IPS-20b (cell line): Measurements from ENCODE around the gene ARL4A.
"Not testable (repeated sequence)": the region's sequence is repeated elsewhere in the genome, so short reads cannot be mapped to it uniquely, and the experiment has no call there.

ENCODE experiments used
- H3K27ac ChIP-seq: one replicate; pipeline ENCODE4 v1.5.1; 2013; ENCODE audit warnings: low read length
- H3K27me3 ChIP-seq: 2 replicates; pipeline ENCODE4 v1.6.1; 2013; ENCODE audit warnings: mild to moderate bottlenecking, low read length, inconsistent platforms; ENCODE audit not compliant: insufficient read depth
- H3K36me3 ChIP-seq: 2 replicates; pipeline ENCODE4 v1.6.1; 2013; ENCODE audit warnings: low read depth, mild to moderate bottlenecking, inconsistent platforms, low read length, moderate library complexity; ENCODE audit not compliant: insufficient read depth
- H3K4me1 ChIP-seq: 2 replicates; pipeline ENCODE4 v1.6.1; 2013; ENCODE audit warnings: mild to moderate bottlenecking, control low read depth, inconsistent platforms, low read length, moderate library complexity; ENCODE audit not compliant: insufficient read depth
- H3K4me3 ChIP-seq: 2 replicates; pipeline ENCODE4 v1.5.1; 2013; ENCODE audit warnings: mild to moderate bottlenecking, low read length, inconsistent platforms
- H3K9ac ChIP-seq: 2 replicates; pipeline ENCODE4 v1.6.1; 2013; ENCODE audit warnings: low read depth, mild to moderate bottlenecking, inconsistent platforms, low read length, moderate library complexity
- H3K9me3 ChIP-seq: 2 replicates; pipeline ENCODE4 v1.6.1; 2013; ENCODE audit warnings: mild to moderate bottlenecking, low read depth, low read length, inconsistent platforms; ENCODE audit not compliant: insufficient read depth

ARL4A gene

GRCh38 chr7:12690041-12690878 lies 2.8 kb downstream of the ARL4A start:
- Histone ChIP-seq H3K27ac (no peak overlapping the region), H3K9ac (peak overlapping the region; percentile 52), H3K4me3 (peak overlapping the region; percentile 69)

GRCh38 chr7:12691388-12691787 lies 4.0 kb downstream of the ARL4A start:
- H3K27ac ChIP-seq, H3K27me3 ChIP-seq, H3K4me3 ChIP-seq, H3K9me3 ChIP-seq, H3K9ac ChIP-seq, H3K4me1 ChIP-seq, H3K36me3 ChIP-seq: not testable (repeated sequence)

More at GRCh38 chr7:12690041-12690878, 2.8 kb downstream of the ARL4A start:
- Histone ChIP-seq H3K27me3 (no peaks in the 10 kb centered on the region), H3K36me3 (no peaks in the 10 kb centered on the region), H3K4me1 (peaks cover 14% of the 10 kb centered on the region; the same call in 1 of the 2 replicates), H3K9me3 (no peaks in the 10 kb centered on the region)

DNA sequence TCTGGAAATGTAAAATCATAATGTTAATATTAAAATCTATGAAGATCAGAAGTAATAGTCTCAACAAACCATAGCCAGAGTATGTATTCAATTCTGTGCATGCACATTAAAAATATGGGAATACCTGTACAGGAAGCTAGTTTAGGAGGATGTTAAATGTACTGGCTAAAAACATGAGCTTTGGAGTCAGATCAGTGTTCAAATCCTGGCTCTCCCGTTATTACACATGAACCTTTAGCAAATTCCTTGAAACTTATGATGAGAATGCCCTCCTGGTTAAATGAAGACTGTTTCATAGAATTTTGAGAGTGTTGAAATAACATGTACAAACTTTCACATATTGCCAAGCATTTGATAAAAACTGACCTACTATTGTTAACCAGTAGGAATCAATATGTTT lies 4.6 kb downstream of the ARL4A start:
- Histone ChIP-seq H3K9ac (no peak overlapping the region), H3K27ac (no peak overlapping the region), H3K27me3 (no peaks in the 10 kb centered on the region), H3K36me3 (no peaks in the 10 kb centered on the region), H3K9me3 (no peaks in the 10 kb centered on the region), H3K4me3 (no peak overlapping the region), H3K4me1 (peaks cover 10% of the 10 kb centered on the region; the same call in 1 of the 2 replicates)

GRCh38 chr7:12692479-12693259 lies 5.2 kb downstream of the ARL4A start:
- Histone ChIP-seq H3K9ac (no peak overlapping the region), H3K27ac (no peak overlapping the region)

GRCh38 chr7:12694817-12695216 lies 7.4 kb downstream of the ARL4A start:
- Histone ChIP-seq H3K9ac (no peak overlapping the region), H3K4me1 (peaks cover 3% of the 10 kb centered on the region; the same call in 1 of the 2 replicates), H3K27ac (no peak overlapping the region), H3K4me3 (no peak overlapping the region), H3K9me3 (no peaks in the 10 kb centered on the region), H3K27me3 (no peaks in the 10 kb centered on the region), H3K36me3 (no peaks in the 10 kb centered on the region)

More at GRCh38 chr7:12692479-12693259, 5.2 kb downstream of the ARL4A start:
- H3K9me3 ChIP-seq = no peaks in the 10 kb centered on the region
- H3K4me1 ChIP-seq = peaks cover 10% of the 10 kb centered on the region; the same call in 1 of the 2 replicates
- no peak overlapping the region for H3K4me3 ChIP-seq
- no peaks in the 10 kb centered on the region for H3K36me3 ChIP-seq
- H3K27me3 ChIP-seq = no peaks in the 10 kb centered on the region

DNA sequence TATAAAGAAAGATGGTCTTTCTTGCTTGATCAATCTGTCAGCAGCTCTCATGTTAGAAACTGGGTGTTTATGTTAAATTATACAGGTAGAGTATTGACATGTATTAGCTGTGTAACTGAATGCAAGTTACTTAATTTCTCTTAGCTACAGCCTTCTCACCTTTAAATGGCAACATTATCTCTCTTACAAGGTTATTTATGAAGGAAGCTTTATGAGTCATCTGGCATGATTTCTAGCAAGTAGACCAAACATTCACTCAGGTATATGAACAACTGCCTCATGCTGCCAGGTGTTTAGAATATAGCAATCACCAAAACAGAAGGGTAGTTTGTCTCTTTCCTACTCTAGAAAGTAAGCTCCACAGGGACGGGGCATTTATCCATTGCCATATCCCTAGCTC lies 8.5 kb downstream of the ARL4A start:
- Histone ChIP-seq H3K27me3 (no peaks in the 10 kb centered on the region), H3K9me3 (peaks cover 3% of the 10 kb centered on the region; the same call in 1 of the 2 replicates), H3K4me1 (no peaks in the 10 kb centered on the region), H3K27ac (no peak overlapping the region), H3K9ac (no peak overlapping the region), H3K36me3 (no peaks in the 10 kb centered on the region; the same call in 1 of the 2 replicates), H3K4me3 (no peak overlapping the region)

- Histone ChIP-seq H3K4me3 (no peak overlapping the region), H3K9ac (no peak overlapping the region), H3K27ac (no peak overlapping the region), H3K27me3 (no peaks in the 10 kb centered on the region), H3K4me1 (no peaks in the 10 kb centered on the region), H3K36me3 (no peaks in the 10 kb centered on the region; the same call in 1 of the 2 replicates), H3K9me3 (peaks cover 14% of the 10 kb centered on the region; the same call in 1 of the 2 replicates)
Measured at GRCh38 chr7:12699299-12699698, 11.9 kb downstream of the ARL4A start.

DNA sequence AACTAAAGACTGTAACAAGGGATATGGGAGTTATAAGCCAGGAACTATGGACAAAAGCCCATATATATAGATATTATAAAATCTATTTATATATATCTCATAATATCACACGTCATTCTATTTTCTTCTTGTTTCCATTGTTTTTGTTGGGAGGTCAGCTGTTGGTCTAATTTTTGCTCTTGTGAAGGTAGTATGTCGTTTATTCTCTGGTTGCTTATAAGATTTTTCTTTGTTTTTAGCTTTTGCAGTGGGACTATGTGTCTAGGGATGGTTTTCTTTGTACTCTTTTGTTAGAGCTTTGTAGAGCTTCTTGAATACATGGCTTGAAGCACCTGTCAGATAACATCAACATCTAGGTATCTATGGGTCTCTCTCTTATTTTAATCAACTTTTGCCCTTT lies 14.0 kb downstream of the ARL4A start:
- Histone ChIP-seq H3K27ac (no peak overlapping the region), H3K36me3 (no peaks in the 10 kb centered on the region; the same call in 1 of the 2 replicates), H3K4me3 (no peak overlapping the region), H3K9ac (no peak overlapping the region), H3K4me1 (no peaks in the 10 kb centered on the region), H3K9me3 (peaks cover 14% of the 10 kb centered on the region; the same call in 1 of the 2 replicates), H3K27me3 (no peaks in the 10 kb centered on the region)

GRCh38 chr7:12703881-12704280 lies 16.4 kb downstream of the ARL4A start:
- no peaks in the 10 kb centered on the region for H3K4me1 ChIP-seq
- peaks cover 14% of the 10 kb centered on the region; the same call in 1 of the 2 replicates for H3K9me3 ChIP-seq
- H3K4me3 ChIP-seq = no peak overlapping the region
- no peak overlapping the region for H3K27ac ChIP-seq
- H3K36me3 ChIP-seq = no peaks in the 10 kb centered on the region; the same call in 1 of the 2 replicates
- H3K27me3 ChIP-seq = no peaks in the 10 kb centered on the region
- no peak overlapping the region for H3K9ac ChIP-seq

DNA sequence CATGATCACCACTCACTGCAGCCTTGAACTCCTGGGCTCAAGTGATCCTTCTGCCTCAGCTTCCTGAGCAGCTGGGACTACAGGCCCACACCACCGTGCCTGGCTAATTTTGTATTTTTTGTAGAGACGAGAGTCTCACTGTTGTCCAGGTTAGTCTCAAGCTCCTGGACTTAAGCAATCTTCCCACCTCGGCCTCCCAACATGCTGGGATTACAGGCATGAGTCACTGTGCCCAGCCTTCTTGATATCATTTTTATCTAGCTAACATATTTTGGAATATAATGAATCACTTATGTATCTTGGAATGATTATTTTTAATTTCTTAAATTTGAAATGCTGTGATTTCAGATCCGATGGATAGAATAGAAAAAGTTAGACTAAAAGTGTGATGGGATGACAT lies 18.4 kb downstream of the ARL4A start:
- Histone ChIP-seq H3K9me3 (peaks cover 13% of the 10 kb centered on the region; the same call in 1 of the 2 replicates), H3K27me3 (no peaks in the 10 kb centered on the region), H3K27ac (no peak overlapping the region), H3K36me3 (no peaks in the 10 kb centered on the region; the same call in 1 of the 2 replicates), H3K9ac (no peak overlapping the region), H3K4me3 (no peak overlapping the region), H3K4me1 (no peaks in the 10 kb centered on the region)

GRCh38 chr7:12706900-12707536 lies 19.6 kb downstream of the ARL4A start:
- Histone ChIP-seq H3K9ac (no peak overlapping the region), H3K27ac (no peak overlapping the region), H3K4me3 (no peak overlapping the region), H3K27me3 (no peaks in the 10 kb centered on the region), H3K4me1 (peaks cover under 1% of the 10 kb centered on the region; the same call in 1 of the 2 replicates), H3K9me3 (peaks cover 3% of the 10 kb centered on the region; the same call in 1 of the 2 replicates), H3K36me3 (no peaks in the 10 kb centered on the region)
